ENCODE data around the gene THEMIS.
"Not testable (repeated sequence)": the region's sequence is repeated elsewhere in the genome, so short reads cannot be mapped to it uniquely, and the experiment has no call there.

Gene THEMIS

DNA sequence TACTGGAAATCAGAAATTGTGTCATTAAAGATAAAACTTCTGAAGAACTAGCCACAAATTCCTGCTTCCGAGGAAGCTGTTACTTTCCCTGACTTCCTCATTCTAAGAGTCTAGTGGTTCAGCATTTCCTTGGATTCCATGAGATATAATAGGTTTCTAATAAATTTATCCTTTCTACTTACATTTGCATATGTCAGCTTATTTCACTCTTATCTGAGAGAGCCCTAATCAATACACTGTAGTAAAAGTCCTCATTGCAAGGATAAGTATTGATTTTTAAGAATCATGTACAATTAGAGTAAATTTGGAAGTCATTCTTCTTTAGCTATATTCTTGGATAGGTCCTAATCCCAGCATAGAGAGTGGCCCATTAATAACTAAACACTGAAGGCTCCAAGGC, 16.9 kb upstream of the THEMIS start:
- DNase-seq (ENCODE audit: low read depth, low spot score) = no peak

DNA sequence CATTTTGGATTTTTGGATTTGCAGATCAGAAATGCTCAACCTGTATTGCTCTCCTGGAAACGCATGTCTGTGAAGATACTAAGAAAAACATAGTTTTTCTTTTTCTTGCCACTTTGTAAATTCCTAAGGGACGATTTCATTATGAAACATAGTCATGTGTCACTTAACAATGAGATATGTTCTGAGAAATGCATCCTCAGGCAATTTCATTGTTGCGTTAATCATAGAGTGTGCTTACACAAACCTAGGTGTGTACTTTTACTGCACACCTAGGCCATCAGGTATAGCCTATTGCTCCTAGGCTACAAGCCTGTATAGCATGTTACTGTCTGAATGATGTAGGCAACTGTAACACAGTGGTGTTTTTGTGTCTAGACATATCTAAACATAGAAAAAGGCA, 13.4 kb upstream of the THEMIS start:
- no peak for DNase-seq (ENCODE audit: low read depth, low spot score)

DNA sequence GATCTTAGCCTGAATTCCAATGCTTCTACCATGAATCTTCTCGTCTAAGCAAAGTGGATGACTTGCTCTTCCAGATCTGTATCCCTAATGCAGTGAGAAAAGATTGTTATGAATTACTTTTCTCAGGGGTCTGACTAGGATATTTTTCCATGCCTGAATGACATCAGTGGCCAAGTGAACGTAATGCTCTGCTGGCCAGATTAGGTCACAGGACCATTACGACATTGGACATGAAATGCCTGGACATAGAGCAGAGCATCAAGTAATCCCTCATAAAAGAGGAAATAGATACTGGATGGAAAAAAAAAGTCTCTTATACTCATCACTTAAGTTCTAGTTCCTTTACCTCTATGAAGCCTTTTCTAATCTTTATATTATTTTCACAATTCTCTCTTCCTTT, 12.1 kb upstream of the THEMIS start:
- no peak for DNase-seq (ENCODE audit: low read depth, low spot score)

DNA sequence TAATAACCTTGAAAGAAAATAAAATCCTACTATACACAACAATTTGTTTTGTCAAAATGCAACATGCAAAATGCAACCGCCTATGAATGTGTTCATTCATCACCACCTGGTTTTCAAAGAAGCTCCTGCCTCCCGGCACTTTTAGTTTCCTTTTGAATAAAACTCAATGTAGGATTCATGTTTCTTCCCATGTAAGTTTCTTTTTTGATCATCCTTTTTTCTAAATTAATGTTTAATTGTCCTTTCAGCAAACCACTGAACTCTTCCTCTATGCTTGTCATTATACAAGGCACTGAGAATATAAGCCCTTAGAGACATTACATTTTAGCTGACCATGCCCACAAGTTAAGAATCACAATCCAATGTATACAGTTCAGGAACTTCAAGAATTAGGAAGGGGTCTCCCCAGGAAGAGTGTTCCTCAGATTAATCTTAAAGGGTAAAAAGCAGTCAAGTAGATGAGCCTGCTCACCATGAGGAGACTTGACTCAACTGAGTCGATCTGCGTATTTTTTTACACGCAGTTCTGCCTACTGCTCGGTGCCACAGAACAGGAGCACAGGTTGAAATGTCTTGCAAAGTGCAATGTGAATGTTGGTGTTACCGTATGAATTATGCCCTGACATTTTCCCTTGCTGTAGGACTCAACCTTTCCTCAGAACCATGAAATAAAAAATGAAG, 7.2 kb upstream of the THEMIS start:
- DNase-seq (ENCODE audit: low read depth, low spot score) = no peak

DNA sequence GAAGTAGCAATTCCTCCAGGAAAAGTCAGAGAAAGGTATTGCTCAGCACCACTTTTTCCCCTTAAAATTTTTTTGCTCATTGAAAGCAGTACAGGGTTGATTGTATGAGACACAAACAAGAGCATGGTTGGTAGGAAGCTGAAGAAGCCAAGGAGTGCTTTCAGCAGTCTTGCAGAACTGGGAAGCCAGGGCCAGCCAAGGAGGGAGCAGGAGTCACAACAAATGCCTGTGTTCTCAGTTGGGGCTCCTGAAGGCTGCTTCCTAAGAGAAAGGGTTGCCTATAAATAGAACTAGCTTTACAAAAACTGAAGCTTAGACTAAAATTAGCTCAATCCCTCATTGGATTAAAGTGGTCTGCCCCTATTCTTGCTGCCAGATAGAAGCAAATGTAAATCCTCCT, 3.3 kb upstream of the THEMIS start:
- DNase-seq (ENCODE audit: low read depth, low spot score) = no peak

DNA sequence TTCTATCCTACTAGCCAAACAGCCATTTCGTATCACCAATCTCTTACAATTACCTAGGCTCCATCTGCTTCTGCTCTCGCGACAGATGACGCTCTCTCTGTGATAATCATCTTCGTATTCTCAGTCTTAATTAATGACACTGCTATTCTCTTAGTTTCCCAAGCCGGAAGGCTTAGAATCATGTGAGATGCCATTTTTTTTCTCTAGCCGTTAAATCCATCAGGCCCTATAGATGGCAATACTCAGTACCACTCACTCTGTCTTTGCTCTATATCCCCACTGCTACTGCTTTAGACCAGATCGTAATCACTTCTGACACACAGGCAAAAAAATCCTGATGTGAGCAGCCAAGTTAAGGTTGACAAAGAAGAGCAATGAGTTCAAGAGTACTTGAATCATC, 2.1 kb upstream of the THEMIS start:
- DNase-seq (ENCODE audit: low read depth, low spot score) = no peak

DNA sequence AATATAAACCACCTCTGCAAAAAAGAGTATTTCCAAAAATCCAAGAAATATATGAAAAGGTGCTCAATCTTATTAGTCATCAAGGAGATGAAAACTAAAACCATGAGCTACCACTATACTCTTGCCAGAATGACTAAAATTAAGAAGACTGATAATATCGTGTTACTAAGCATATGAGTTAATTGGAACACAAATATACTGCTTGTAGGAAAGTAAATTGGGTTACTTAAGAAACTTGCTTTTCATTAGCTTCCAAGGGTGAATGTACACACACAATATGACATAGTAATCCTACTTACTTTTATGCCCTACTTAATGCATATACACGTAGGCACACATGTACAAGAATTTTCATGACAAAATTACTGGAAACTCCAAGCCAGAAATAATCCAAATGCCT, 3.4 kb downstream of the THEMIS start:
- DNase-seq (ENCODE audit: low read depth, low spot score) = no peak

DNA sequence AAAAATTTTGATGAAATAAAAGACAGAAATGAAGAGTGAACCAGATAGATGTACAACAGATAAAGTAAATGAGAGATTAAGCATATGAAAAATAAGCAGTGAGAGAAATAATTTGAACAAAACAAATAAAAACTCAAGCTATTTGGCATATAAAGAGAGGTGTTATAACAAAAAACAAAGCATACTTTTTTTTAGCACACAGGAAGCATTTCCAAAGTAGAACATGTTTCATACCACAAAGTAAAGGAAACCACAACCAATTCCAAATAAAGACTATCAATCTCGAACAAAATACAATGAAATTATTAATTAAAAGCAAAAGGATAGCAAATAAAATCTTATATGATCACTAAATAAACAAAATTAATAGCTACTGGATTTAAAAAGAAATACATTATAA, 6.8 kb downstream of the THEMIS start:
- DNase-seq (ENCODE audit: low read depth, low spot score) = no peak

DNA sequence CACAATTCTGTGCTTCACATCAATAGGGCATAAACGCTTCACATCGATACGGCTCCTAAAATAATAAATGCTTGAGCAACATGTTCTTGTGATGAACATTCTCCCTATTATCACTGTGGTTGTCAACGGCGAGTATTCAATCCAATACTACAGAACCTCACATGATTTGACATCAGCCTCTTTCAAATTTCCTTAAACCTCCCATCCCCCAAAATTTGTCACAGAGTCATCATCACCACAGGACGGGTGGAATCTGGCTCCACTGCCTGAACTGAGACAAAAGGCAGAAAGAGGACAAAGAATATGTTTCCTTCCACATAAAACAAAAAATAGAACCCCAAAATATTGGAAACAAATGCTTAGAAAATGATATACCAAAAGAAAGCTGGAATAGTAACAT, 7.3 kb downstream of the THEMIS start:
- DNase-seq (ENCODE audit: low read depth, low spot score) = no peak

DNA sequence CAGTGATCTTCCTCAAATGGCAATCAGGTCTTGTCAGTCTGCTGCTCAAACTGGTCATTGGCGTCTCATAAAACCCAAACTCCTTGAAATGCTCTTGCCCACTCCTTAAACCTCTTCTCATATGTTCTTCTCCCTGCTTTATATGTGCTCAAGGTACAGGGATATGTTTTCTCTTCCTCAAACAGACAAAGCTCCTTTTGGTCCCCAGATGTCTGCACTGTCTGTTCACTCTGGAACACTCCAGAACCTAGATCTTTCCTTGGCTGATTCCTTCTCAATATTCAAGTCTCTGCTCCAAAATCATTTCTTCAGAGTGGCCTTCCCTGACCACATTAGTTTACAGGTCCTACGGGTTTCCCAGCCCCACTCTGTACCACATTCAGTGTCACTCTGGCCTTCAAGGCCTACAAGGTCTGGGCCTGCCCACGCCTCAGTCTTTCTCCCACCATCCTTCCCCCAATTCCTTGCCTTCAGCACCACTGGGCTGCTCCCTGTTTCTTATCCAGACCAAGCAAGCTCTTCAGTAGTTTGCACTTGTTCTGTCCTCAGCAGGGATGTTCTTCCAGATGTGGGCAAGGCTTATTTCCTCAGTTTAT, 9.0 kb downstream of the THEMIS start:
- DNase-seq (ENCODE audit: low read depth, low spot score) = no peak

DNA sequence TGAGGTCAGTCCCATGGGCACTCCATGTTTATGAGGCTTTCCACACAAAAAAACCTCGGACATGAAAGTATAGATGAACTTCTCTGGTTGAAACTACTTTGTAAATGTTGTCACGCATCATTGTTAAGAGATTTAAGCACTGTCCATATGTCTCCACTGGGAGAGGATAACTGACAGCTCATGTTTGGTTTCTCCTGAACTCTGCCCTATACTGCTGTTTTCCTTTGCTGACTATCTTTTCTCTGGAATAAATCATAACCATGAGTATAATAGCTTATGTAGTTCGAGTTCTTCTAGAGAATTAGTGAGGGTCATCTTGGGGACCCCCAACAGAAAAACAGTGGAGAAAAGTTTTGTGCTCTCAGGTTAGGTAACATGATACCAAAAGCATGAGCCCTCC, 14.3 kb downstream of the THEMIS start:
- DNase-seq (ENCODE audit: low read depth, low spot score) = peak; percentile 24

DNA sequence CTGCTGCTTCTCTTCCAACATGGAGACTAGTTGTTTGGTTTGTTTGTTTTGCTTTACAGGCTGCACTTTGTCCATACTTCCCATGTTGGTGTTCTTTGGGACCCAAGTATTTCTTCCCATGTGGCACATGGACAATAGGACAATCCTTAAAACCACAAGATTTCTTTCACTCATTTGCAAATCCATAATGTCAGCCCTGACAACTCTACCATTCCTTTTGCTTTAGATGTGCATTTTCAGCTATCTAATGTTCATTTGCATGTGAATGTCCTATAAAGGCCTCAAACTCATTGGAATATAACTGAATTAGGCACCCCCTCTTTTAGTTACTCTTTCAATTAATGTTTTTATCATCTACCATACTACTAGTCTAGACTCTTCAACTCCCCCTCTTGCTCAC, 16.7 kb downstream of the THEMIS start:
- DNase-seq (ENCODE audit: low read depth, low spot score) = no peak

DNA sequence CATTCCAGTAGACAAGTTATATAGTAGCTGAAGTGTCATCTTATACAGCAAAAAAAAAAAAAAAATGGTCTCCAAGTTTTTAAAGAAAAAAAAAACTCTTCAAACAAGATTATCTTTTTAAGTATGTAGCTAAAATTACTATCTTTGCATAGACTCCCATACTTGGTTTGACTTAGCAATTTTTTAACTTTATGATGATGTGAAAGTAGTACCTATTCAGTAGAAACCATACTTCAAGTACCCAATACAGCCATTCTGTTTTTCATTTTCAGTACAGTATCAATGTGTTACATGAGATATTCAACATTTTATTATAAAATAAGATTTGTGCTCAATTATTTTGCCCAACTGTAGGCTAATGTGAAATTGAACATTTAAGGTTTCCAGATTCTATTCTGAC, 18.9 kb downstream of the THEMIS start:
- DNase-seq (ENCODE audit: low read depth, low spot score) = not testable (repeated sequence)

DNA sequence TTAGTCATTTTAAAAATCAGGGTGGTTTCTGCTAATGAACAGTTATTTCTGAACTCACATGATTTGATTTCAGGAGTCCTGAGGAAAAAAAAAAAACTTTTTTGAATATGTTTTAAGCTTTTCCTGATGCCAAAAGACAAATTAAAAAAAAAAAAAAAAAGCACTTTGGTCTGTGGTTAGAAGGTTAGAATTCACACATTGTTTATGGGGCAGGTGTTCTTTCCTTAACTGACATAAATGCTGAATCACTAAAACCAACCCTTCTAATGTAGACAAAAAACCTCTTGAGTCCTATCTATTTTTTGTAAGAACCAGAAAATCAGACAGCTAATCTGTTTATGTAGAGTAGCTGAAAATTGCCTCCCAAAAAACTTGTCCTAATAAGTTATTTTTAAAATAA, 20.4 kb downstream of the THEMIS start:
- DNase-seq (ENCODE audit: low read depth, low spot score) = no peak

DNA sequence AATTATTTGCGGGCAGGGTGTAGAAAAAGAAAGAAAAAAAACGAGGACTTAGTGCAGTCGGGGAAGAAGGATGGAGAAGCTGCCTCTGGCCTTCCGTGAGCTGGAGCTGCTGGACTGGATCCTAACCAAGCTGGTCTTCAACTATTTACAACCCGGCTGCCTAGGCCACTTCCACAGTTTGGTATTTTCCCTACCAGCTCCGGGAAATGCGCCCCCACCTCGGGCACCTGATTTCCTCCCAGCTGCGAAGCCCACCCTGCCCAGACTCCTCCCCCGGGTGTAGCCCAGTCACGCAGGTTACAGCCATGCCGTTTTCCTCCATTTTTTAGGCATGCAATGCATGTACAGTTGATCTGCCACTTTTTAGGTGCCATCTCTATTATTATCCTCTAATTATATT, 21.2 kb downstream of the THEMIS start:
- no peak for DNase-seq (ENCODE audit: low read depth, low spot score)

DNA sequence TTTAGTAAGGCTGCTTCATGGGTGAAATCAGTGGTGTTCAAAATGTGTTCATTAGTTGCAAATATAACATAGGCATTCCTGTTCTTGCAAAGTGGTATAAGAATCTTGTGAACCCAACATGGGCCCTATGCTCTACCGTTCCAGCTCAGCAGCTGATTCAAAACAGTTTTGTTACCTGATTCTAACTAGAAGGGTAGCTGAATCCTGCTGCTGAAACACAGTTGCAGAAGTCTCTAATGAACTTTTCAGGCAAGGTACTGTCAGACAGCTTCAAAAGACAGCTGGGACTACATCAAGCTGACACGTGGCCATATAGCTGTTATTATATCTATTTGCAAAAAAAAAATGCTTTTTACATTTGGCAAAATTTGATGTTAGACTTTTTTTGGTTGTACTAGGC, 22.7 kb downstream of the THEMIS start:
- no peak for DNase-seq (ENCODE audit: low read depth, low spot score)

DNA sequence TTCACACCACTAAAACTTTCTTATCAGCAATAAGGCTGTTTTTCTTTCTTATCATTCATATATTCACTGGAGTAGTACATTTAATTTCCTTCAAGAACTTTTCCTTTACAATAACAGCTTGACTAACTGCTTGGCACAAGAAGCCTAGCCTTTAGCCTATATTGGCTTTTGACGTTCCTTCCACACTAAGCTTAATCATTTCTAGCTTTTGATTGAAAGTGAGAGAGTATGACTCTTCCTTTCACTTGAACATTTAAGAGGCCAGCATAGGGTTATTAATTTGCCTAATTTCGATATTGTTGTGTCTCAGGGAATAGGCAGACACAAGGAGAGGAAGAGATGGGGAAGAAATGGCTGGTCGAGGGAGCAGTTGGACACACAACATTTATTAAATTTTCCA, 23.6 kb downstream of the THEMIS start:
- DNase-seq (ENCODE audit: low read depth, low spot score) = no peak

DNA sequence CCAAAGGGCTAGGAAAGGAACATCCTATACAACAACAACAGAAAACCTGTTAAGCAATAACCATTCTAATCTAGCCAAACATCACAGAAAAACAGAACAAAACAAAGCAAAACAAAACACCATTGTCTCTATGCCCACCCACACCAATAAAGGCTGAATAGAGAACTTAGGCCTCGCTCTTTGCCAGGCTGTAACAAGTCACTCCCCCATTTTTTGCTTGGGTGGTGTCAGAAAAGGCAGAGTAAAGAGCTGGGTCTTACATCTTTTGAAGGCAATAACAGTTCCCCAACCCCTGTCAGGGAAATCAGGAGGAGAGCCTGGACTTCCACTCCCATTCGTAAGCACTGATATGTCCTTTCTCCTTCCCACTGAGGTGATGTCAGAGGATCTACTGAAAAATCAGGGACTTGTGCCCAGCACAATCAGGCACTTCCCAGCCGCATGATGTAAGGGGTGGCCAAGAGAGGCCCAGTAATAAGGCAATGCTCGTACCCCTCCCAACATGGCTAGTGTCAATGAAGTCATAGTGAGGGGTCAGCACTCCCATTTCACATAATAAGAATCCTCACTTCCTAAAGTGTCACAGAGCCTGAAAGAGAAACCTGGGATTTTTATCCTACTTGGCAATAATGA, 31.0 kb downstream of the THEMIS start:
- DNase-seq (ENCODE audit: low read depth, low spot score) = no peak

DNA sequence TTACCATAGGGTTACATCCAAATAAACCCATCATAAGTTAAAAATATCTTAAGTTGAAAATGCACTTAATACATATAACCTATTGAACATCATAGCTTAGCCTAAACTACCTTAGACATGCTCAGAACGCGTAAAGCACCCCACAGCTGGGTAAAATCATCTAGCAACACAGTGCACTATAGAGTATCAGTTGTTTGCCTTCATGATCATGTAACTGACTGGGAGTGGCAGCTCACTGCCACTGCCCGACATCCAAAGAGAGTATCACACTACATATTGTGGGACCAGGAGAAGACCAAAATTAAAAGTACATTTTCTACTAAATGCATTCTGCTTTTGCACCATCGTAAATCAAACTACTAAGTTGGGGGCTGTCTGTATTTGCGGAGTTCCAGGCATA, 31.7 kb downstream of the THEMIS start:
- DNase-seq (ENCODE audit: low read depth, low spot score) = no peak

DNA sequence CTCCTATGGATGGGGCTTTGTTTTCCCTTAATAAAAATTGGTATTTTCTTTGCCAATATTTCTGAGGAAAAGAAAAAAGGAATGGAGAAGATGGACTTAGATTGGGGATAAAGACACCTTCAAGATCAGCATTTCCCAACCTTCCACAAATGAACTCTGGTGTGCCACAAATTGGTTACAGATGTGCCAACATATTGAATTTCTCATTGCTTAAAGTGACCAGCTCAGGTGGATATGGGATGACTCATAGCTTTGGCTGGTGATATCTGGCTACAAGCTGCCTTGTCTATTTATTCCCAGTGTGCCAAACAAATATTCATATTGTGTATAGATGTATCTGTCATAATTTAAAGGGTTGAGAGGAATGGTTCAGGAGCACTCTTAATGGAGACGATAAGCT, 32.5 kb downstream of the THEMIS start:
- no peak for DNase-seq (ENCODE audit: low read depth, low spot score)

DNA sequence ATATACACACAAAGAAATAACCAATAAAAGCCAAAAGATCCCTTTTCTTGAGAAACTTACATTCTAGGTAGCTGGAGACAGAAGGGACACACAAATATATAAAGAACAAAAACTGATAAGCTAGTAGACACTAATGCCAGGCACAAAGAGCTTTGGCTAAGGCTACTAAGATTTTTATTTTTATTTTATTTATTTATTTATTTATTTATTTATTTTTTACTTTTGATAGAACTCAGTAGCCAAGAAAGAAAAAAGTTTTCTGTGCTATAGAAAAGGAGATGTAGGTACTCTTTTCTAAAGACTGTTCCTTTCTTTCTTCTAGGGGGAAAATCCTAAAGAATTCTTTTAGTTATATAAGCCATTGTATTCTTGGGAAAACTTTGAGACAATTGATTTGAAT, 34.1 kb downstream of the THEMIS start:
- DNase-seq (ENCODE audit: low read depth, low spot score) = no peak

DNA sequence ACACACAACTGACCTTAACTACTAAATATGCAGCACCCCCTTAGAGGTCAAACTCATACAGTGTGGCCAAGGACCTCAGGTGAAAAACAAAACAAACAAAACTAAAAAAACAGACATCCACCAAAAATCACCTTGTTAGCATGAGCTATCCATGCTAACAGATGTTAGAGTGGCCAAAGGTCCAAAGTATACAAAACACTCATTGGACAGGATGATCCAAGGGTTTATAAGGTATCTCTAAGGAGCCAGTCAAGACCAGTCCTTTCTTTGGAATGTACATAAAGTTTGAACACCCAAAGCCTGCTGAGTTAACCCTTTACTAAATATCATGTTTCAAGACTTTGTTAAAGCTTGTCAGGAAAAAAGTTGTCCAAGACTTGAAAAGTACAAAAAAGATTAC, 35.8 kb downstream of the THEMIS start:
- no peak for DNase-seq (ENCODE audit: low read depth, low spot score)

DNA sequence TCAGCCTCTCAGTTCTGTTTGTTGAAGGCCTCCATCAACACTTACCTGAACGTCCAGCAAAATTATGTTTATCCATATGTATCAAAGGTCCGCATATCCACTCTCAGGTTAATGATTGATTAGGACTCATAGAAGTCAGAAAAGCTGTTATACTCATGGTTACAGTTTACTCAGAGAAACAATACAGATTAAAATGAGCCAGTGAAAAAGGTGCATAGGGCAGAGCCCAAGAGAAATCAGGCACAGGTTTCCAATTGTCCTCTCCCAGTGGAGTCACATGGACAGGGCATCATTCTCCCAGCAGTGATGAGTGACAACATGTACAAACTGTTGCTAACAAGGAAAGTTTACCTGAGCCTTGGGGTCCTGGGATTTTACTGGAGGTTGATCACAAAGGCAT, 36.2 kb downstream of the THEMIS start:
- no peak for DNase-seq (ENCODE audit: low read depth, low spot score)

DNA sequence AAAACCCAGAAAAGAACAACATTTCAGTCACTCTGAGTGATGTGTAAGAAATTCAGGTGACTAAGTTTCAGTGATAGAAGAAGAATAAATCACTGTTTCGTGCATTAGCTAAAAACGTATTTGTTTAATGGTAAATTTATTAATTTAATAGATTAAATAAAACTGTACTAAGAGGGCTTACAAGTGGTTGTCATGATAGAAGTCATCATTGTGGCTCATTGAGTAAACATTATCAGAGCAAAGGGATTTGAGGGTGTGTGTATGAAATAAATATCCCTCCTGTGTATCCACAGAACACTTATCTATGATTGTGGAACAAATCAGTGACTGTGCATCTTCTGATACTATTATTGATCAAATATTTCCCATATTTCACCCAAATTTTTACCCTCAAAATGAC, 40.1 kb downstream of the THEMIS start:
- no peak for DNase-seq (ENCODE audit: low read depth, low spot score)

All from smooth muscle cell of the brain vasculature (primary cell).